ENCODE data around the gene TSPAN7. TPM values are rescaled to one million over a fixed set of nuclear protein-coding genes. Genes with fewer than 3 reads are reported as not detected.

TSPAN7 gene
- total RNA-seq, 1 donor from 2014 or later = 12.7 TPM

DNA sequence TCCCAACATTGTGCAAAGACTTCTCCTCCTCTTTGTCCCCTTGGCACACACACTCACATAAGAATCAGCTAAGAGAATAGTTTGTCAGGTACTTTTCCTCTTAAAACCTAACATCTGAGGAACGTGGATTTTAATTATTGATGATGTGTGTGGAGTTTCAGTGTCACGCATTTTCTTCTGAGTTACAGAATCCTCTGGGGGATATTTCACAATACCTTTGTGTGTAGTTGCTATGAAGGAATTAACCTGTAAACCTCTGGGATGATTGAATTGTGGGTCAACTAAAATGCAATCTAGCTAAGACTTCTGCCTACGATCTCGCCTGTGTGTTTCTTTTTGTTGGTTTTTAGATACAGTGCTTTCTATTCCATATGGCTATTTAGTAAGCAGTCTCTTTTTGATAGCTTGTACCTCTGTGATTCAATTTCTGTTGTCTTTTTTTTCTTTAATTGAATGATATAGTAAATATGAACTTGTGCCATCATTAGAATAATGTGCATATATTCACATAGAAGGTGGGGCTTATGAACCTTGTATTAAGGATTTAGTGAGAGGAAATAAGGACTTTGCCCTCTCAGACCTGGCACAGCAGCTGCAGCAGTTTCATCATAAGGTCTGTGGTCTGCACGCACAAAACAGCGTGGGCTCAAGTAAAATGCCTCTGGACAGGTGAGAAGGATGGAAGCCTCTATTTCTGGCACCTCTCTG lies 99.2 kb downstream of the TSPAN7 start:
- Mint-ChIP-seq H3K4me1 (no peaks in the 10 kb centered on the region), H3K27ac (no peak overlapping the region), H3K27me3 (ENCODE audit: insufficient read depth, low read depth) (no peaks in the 10 kb centered on the region), H3K4me3 (no peak overlapping the region), H3K36me3 (no peaks in the 10 kb centered on the region), H3K9me3 (no peaks in the 10 kb centered on the region)
- no peak overlapping the region for H3K4me3 ChIP-seq
- H3K79me2 ChIP-seq (ENCODE audit: low read depth) = no peaks in the 10 kb centered on the region
- H3K4me1 ChIP-seq = no peaks in the 10 kb centered on the region
- no peak overlapping the region for H3K4me2 ChIP-seq
- TF ChIP-seq, protein P1, sequence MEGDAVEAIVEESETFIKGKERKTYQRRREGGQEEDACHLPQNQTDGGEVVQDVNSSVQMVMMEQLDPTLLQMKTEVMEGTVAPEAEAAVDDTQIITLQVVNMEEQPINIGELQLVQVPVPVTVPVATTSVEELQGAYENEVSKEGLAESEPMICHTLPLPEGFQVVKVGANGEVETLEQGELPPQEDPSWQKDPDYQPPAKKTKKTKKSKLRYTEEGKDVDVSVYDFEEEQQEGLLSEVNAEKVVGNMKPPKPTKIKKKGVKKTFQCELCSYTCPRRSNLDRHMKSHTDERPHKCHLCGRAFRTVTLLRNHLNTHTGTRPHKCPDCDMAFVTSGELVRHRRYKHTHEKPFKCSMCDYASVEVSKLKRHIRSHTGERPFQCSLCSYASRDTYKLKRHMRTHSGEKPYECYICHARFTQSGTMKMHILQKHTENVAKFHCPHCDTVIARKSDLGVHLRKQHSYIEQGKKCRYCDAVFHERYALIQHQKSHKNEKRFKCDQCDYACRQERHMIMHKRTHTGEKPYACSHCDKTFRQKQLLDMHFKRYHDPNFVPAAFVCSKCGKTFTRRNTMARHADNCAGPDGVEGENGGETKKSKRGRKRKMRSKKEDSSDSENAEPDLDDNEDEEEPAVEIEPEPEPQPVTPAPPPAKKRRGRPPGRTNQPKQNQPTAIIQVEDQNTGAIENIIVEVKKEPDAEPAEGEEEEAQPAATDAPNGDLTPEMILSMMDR (IDR thresholded peaks at IDR 0.05) = no peak
- TF ChIP-seq EZH2phosphoT487 (IDR thresholded peaks at IDR 0.05) = no peak
- TF ChIP-seq EZH2 (IDR thresholded peaks at IDR 0.05) = no peak
- H4K20me1 ChIP-seq (ENCODE audit: low read depth) = no peaks in the 10 kb centered on the region
- no peaks in the 10 kb centered on the region for H3K9me3 ChIP-seq (ENCODE audit: low read depth)
- no peak overlapping the region for H2AFZ ChIP-seq (replicated peaks)
- H3F3A ChIP-seq (ENCODE audit: low read depth) = no peaks in the 10 kb centered on the region
- no peaks in the 10 kb centered on the region for H3K36me3 ChIP-seq
- H3K27ac ChIP-seq = no peak overlapping the region
- DNase-seq (ENCODE audit: low spot score) = no peak
- H3K27me3 ChIP-seq = no peaks in the 10 kb centered on the region
- no peak overlapping the region for H3K9ac ChIP-seq

DNA sequence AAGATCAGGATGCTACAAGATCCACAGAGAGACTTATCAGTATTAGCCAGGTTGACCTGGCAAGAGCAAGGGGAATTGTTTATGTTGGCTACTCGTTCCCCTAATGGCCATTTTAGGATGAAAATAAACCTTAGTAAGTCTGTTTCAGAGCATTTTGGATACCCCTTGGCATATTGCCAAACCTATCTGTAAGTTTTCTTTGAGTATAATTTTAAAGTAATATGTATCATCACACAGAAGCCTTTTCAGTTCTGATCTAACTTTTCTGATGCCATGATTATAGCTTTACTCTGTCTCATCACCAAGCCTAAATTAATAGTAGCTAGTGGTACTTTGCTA lies 99.7 kb downstream of the TSPAN7 start:
- Histone ChIP-seq H3K27me3 (no peaks in the 10 kb centered on the region), H3F3A (ENCODE audit: low read depth) (no peaks in the 10 kb centered on the region), H3K27ac (no peak overlapping the region), H3K79me2 (ENCODE audit: low read depth) (no peaks in the 10 kb centered on the region), H3K4me3 (no peak overlapping the region), H3K4me2 (no peak overlapping the region), H3K36me3 (no peaks in the 10 kb centered on the region), H3K9ac (no peak overlapping the region), H2AFZ (replicated peaks) (no peak overlapping the region), H3K9me3 (ENCODE audit: low read depth) (no peaks in the 10 kb centered on the region), H3K4me1 (no peaks in the 10 kb centered on the region), H4K20me1 (ENCODE audit: low read depth) (no peaks in the 10 kb centered on the region)
- H3K4me3 Mint-ChIP-seq = no peak overlapping the region
- no peaks in the 10 kb centered on the region for H3K9me3 Mint-ChIP-seq
- DNase-seq (ENCODE audit: low spot score) = no peak
- no peaks in the 10 kb centered on the region for H3K27me3 Mint-ChIP-seq (ENCODE audit: insufficient read depth, low read depth)
- TF ChIP-seq, protein P1 (IDR thresholded peaks at IDR 0.05) = no peak
- TF ChIP-seq EZH2phosphoT487 (IDR thresholded peaks at IDR 0.05) (no peak), EZH2 (IDR thresholded peaks at IDR 0.05) (no peak)
- no peaks in the 10 kb centered on the region for H3K36me3 Mint-ChIP-seq
- no peak overlapping the region for H3K27ac Mint-ChIP-seq
- no peaks in the 10 kb centered on the region for H3K4me1 Mint-ChIP-seq

DNA sequence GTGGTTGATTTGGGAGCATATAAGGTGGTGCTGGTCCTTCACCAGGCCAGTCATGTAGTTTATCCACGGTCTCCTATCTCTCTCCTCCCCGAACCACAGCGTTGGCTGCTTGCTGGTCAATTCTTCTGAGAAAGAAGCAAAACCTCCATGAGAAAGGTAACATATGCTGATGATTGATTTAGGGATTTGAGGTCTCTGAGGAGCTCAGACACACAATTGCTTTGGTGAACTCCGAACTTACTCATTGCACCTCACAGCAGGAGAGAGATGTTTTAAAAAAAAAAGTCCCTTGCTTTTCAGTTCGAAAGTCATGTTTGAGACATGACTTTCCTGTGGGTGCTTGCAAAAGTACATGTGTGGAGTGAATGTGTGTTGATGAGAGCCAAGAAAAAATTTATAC lies 100.2 kb downstream of the TSPAN7 start:
- Histone ChIP-seq H3K36me3 (no peaks in the 10 kb centered on the region), H3K9ac (no peak overlapping the region), H3K4me1 (no peaks in the 10 kb centered on the region), H3K27ac (no peak overlapping the region), H3K4me3 (no peak overlapping the region), H3K4me2 (no peak overlapping the region), H3K27me3 (no peaks in the 10 kb centered on the region), H3K9me3 (ENCODE audit: low read depth) (no peaks in the 10 kb centered on the region), H4K20me1 (ENCODE audit: low read depth) (no peaks in the 10 kb centered on the region), H3F3A (ENCODE audit: low read depth) (no peaks in the 10 kb centered on the region), H2AFZ (replicated peaks) (no peak overlapping the region), H3K79me2 (ENCODE audit: low read depth) (no peaks in the 10 kb centered on the region)
- Mint-ChIP-seq H3K9me3 (no peaks in the 10 kb centered on the region), H3K4me1 (no peaks in the 10 kb centered on the region), H3K4me3 (no peak overlapping the region), H3K27ac (no peak overlapping the region), H3K36me3 (no peaks in the 10 kb centered on the region), H3K27me3 (ENCODE audit: insufficient read depth, low read depth) (no peaks in the 10 kb centered on the region)
- DNase-seq (ENCODE audit: low spot score) = no peak
- TF ChIP-seq EZH2 (IDR thresholded peaks at IDR 0.05) (no peak), EZH2phosphoT487 (IDR thresholded peaks at IDR 0.05) (no peak)
- TF ChIP-seq, protein P1 (IDR thresholded peaks at IDR 0.05) = no peak
